WI38 (cell line): Measurements from ENCODE around the gene NCBP3.

Experiments
- H3K4me3 ChIP-seq: 2 replicates; pipeline ENCODE4 v1.5.1; 2011; ENCODE audit warnings: low read depth, mild to moderate bottlenecking, control low read depth, low read length
- TF ChIP-seq, protein P1 (sequence below): IDR thresholded peaks from 2 replicates; pipeline ENCODE4 v1.5.1; 2012; ENCODE audit warnings: low read depth, mild to moderate bottlenecking, control low read depth, low read length

NCBP3 gene

DNA sequence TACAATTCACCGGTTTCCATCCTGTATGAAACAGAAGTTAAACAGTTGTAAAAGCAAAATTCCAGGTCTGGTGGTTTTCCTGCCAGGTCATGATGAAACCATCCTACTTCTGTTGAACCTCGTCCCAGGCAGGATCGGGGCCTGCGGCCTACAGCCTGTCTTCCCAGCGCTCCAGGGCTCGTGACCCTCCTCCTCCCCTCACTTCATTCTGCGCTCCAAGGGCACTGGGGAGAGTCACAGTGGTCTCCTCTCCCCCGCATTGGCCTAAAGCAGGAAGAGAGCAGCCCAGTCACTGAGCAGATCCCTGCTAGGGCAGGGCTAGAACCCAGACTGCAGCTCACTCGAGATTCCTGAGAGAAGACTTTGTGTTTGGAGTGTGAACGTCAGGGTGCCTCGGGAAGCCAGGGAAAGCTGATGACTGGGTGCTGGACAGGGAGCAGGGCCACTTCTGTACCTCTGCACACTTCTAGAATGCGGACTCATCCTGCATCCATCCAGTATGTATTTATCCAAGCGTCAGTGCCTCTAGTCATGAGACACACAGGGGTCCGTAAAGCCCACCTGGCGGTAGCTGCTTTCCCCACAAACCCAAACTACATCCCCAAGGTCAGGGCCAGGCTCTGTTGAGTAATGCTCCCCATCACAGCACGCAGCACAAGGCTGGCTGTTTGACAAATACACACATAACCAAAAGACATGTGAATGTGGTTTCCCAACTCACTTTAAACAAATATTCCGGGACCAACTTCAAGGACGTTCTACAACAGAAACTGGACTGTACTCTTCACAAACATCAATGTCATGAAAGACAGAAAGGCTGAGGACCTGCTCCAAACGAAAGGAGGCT lies 43.4 kb downstream of the NCBP3 start:
- H3K4me3 ChIP-seq, result peak overlapping the region; percentile 12; the same call in 1 of the 2 replicates
- TF ChIP-seq, protein P1, sequence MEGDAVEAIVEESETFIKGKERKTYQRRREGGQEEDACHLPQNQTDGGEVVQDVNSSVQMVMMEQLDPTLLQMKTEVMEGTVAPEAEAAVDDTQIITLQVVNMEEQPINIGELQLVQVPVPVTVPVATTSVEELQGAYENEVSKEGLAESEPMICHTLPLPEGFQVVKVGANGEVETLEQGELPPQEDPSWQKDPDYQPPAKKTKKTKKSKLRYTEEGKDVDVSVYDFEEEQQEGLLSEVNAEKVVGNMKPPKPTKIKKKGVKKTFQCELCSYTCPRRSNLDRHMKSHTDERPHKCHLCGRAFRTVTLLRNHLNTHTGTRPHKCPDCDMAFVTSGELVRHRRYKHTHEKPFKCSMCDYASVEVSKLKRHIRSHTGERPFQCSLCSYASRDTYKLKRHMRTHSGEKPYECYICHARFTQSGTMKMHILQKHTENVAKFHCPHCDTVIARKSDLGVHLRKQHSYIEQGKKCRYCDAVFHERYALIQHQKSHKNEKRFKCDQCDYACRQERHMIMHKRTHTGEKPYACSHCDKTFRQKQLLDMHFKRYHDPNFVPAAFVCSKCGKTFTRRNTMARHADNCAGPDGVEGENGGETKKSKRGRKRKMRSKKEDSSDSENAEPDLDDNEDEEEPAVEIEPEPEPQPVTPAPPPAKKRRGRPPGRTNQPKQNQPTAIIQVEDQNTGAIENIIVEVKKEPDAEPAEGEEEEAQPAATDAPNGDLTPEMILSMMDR, result no peak

DNA sequence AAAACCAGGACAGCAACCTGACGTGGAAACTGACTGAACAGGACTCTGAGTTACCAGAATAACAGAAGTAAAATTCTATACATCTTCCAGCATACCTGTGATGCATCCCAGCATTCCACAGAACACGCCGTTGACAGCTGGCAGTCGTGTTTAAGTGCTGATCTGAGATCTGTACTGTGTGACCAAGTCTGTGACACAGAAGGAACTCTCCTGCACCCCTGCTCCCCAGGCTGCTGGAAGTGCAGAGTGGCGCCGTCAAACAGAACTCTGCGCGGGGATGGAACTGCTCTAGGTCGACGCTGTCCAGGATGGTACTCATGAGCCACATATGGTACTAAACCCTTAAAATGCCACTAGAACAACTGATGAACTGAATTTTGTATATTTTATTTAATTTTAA lies 44.3 kb downstream of the NCBP3 start:
- H3K4me3 ChIP-seq, result no peak overlapping the region
- TF ChIP-seq, protein P1, result no peak

DNA sequence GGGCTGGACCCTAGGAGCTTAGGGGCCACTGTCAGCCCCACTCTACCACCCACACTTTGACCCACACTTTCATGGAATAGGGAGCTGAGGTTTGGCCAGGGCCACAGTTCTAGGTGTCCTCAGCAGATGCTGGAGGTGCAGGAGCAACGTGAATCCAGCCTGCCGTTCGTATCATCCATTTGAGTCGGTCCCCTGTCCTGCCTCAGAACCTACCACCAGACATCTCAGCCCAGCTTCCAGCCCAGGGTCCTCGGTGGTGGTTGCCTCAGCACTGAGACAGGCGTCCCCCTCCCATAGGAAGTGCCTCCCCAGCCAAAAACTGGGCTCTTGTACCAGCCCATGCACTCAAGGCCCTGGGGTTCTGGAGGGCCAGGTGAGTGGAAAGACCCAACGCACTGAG lies 44.7 kb downstream of the NCBP3 start:
- no peak overlapping the region for H3K4me3 ChIP-seq
- TF ChIP-seq, protein P1, result no peak

DNA sequence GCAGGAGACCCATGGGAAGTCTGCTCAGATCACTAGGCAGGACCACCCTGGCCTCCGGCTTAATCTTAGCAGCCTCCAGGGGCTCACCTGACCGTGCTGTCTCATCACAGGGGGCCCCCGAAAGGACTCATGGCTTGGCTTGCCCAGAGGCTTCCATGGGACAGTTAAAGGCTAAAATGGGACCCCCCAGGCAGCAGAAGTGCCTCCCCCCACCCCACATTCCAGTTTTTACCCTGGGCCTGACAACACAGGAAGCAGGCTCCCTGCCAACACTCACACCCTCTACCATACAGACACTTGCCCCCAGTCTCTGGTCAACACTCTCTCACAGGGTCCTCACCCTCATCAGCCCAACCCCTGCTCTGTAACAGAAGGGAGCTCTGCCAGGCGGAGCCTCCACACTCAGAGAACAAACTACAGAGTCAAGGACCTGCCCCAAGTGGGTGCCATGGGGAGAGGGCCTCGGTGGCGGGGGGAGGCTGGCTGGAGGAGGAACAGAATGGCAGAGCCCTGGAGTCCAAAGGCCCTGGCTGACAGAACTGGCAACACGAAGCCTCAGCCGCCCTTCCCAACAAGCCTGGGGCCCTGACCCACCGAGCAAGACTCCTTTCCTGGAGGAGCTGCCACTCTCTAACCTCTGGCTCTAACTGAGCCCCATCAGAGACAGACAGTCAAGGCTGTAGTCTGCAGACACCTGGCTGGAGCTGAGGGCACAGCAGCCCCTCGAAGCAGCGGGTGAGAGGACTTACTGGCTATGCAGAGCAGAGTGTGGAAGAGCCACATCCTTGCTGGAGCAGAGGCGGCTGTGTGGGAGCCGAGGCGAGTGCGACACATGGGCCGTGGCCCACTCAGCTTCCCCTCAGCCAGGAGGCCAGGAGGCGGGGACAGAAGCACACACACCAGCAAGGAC lies 45.4 kb downstream of the NCBP3 start, which contains the start of gene ITGAE:
Gene ITGAE, minus strand, starts transcription at position 827 of the 910 bp plus-strand sequence. Its CDS starts 44 bp downstream, at position 783.
- H3K4me3 ChIP-seq, result no peak within 1 kb of the TSS
- TF ChIP-seq, protein P1, result no peak

DNA sequence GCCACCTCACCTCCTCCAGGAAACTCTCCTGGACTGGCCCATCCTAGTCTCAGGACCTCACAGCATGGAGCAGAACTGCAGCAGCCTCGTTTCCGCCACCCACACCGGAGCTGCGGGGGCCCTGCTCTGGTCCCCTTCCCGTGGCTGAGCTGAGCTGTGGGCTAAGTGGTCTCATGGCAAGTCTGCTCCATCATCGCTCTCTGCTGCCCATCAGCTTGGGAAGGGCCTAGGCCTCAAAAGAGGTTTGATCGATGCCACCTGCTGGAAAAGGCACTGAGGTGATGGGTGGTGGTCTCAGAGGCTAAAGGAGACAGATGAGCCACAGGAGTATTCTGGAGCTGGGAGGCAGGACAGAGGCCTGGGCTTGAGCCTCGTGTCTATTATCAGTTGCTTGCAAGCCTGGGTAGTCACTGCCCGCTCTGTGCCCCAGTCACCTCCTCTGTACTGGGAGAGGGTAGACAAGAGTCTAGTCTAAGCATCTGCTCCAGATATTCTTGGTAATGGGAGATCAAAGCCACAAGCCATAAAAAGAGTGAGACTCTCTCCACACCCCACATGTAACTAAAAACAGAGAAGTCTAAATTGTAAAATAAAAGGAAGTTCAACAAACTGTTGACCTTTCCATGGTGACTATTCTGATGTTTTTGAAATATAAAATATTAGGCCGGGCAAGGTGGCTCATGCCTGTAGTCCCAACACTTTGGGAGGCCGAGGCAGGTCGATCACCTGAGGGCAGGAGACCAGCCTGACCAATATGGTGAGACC lies 46.7 kb downstream of the NCBP3 start:
- TF ChIP-seq, protein P1, result no peak
- H3K4me3 ChIP-seq, result no peak overlapping the region

DNA sequence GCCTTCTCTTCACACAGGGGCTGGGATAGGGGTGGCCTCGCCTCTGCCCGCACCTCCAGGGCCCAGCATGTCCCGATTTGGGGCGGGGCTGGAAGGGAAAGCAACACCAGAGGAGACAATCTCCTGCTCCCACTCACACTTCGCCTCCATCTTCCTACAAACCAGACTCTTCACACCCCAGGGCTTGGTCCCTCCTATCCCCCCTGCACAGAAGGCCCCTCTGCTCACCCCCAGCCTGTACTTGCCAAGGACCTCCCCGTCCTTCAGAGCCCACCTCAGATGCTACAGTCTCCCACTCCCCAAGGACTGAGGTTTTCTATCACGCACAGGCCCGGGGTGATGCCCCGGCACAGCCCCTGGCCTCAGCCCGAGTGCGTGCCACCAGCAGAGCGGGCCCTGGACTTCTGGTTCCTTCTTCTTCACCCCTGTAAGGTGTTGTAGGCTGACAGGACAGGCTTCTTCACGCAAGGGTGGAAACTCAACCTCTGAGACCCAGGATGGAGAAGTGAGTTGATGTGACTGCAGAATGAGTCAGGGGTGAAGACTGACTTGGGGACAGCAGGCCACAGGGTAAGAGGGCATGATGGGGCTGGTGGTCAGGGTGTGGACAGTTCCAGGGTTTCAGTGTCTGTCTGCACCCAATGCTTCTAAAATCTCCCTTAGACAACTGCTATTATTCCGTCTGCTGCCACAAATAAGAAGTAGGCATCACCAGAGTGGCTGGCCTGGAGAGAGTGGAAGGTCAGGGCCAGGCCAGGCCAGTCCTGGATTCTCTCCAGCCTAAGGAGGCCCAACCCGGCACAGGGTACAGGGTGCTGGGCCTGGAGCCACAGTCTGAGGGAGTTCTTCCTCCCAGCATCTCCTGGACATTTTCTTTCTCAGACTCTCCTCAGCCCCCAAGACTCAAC lies 47.5 kb downstream of the NCBP3 start:
- TF ChIP-seq, protein P1, result no peak
- H3K4me3 ChIP-seq, result no peak overlapping the region
